BE2C (cell line): ENCODE results near the gene INPP4A.

Source experiments
- DNase-seq: peaks from one replicate; pipeline ENCODE4 v3.0.0-alpha.2; 2020
- H3K27me3 ChIP-seq: fragments of 250-450 bp; sonication (Bioruptor Pico); 2 replicates; pipeline ENCODE4 v1.5.1; 2020; ENCODE audit warnings: mild to moderate bottlenecking
- H3K36me3 ChIP-seq: fragments of 250-450 bp; sonication (Bioruptor Pico); 2 replicates; pipeline ENCODE4 v1.5.1; 2020; ENCODE audit warnings: mild to moderate bottlenecking
- H3K4me1 ChIP-seq: fragments of 250-450 bp; sonication (Bioruptor Pico); 2 replicates; pipeline ENCODE4 v1.5.1; 2020
- H3K4me3 ChIP-seq: 2 replicates; pipeline ENCODE4 v1.5.1; 2011; ENCODE audit warnings: low read depth, low read length
- H3K9me3 ChIP-seq: fragments of 250-450 bp; sonication (Bioruptor Pico); 2 replicates; pipeline ENCODE4 v1.5.1; 2020
- TF ChIP-seq, protein P1 (sequence below): IDR thresholded peaks from 2 replicates; pipeline ENCODE4 v1.5.1; 2012; ENCODE audit warnings: mild to moderate bottlenecking, low read depth, low read length

INPP4A gene

GRCh38 chr2:98482362-98482761, 37.7 kb downstream of the INPP4A start:
- Histone ChIP-seq H3K27me3 (no peaks in the 10 kb centered on the region), H3K4me3 (no peak overlapping the region), H3K9me3 (no peaks in the 10 kb centered on the region), H3K36me3 (no peaks in the 10 kb centered on the region), H3K4me1 (peaks cover 28% of the 10 kb centered on the region)
- DNase-seq, result no peak
- TF ChIP-seq, protein P1, sequence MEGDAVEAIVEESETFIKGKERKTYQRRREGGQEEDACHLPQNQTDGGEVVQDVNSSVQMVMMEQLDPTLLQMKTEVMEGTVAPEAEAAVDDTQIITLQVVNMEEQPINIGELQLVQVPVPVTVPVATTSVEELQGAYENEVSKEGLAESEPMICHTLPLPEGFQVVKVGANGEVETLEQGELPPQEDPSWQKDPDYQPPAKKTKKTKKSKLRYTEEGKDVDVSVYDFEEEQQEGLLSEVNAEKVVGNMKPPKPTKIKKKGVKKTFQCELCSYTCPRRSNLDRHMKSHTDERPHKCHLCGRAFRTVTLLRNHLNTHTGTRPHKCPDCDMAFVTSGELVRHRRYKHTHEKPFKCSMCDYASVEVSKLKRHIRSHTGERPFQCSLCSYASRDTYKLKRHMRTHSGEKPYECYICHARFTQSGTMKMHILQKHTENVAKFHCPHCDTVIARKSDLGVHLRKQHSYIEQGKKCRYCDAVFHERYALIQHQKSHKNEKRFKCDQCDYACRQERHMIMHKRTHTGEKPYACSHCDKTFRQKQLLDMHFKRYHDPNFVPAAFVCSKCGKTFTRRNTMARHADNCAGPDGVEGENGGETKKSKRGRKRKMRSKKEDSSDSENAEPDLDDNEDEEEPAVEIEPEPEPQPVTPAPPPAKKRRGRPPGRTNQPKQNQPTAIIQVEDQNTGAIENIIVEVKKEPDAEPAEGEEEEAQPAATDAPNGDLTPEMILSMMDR, result no peak

DNA sequence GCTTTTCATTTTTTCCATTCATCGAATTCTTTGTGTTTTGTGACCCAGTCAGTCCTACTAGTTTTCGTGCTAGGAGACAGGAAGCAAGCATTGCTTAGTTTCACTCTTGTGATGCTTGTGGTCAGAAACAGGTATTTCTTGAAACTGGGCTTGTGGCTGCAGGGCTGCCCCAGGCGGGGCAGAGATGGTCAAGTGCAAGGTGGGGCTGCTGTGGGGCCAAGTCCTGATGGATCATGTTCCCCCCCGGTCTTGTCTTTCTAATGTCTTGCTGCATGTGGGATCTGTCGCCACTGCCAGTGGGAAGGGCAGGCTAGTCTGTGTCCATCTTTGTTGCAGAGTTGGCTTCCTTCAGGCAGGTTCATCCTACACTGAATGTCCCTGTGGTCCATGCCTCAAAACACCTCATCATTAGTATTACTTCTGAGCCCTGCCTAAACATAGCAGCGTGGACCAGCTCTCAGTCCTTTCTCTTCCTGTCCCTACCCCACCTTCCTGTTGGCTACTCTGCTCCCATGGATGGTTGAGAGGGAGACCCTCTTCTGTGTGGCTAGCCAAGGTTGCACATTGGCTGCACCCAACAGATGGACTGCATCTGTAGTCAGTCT, 38.7 kb downstream of the INPP4A start:
- no peaks in the 10 kb centered on the region for H3K36me3 ChIP-seq
- H3K4me3 ChIP-seq, result no peak overlapping the region
- H3K27me3 ChIP-seq, result no peaks in the 10 kb centered on the region
- H3K4me1 ChIP-seq, result peaks cover 28% of the 10 kb centered on the region
- DNase-seq, result no peak
- no peaks in the 10 kb centered on the region for H3K9me3 ChIP-seq
- TF ChIP-seq, protein P1, result no peak

DNA sequence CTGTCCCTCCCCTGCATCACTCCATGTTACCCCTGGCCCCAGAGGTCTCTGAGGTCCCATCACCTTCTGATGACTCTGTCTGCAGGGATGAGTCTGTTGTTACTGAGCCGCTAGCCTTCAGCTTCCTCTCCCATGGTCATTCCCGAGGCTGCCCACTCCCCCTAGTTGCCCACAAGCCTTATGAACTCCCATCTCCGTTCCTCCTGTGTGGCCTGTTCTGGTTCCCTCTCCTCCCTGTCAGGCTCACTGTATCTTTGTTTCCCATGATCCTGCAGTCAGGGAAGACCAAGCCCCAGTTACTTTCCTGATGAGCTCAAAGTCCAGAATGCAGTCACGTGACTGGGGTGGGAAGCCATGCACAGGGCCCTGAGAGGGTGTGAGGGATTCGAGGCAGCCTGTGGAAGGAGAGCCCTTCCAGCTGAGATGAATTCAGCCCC, 39.5 kb downstream of the INPP4A start:
- no peak overlapping the region for H3K4me3 ChIP-seq
- H3K4me1 ChIP-seq, result peaks cover 20% of the 10 kb centered on the region
- no peak for DNase-seq
- H3K36me3 ChIP-seq, result no peaks in the 10 kb centered on the region
- H3K9me3 ChIP-seq, result no peaks in the 10 kb centered on the region
- TF ChIP-seq, protein P1, result no peak
- H3K27me3 ChIP-seq, result no peaks in the 10 kb centered on the region

GRCh38 chr2:98484652-98485452, 40.2 kb downstream of the INPP4A start:
- TF ChIP-seq, protein P1, result no peak
- Histone ChIP-seq H3K36me3 (no peaks in the 10 kb centered on the region), H3K27me3 (no peaks in the 10 kb centered on the region), H3K9me3 (no peaks in the 10 kb centered on the region), H3K4me3 (no peak overlapping the region), H3K4me1 (peaks cover 14% of the 10 kb centered on the region)
- no peak for DNase-seq

- DNase-seq, result no peak
- Histone ChIP-seq H3K4me1 (peaks cover 13% of the 10 kb centered on the region), H3K4me3 (no peak overlapping the region), H3K9me3 (no peaks in the 10 kb centered on the region), H3K36me3 (no peaks in the 10 kb centered on the region), H3K27me3 (no peaks in the 10 kb centered on the region)
- TF ChIP-seq, protein P1, result no peak
Measured at GRCh38 chr2:98485453-98485755, 40.7 kb downstream of the INPP4A start.

GRCh38 chr2:98486374-98486981, 41.8 kb downstream of the INPP4A start:
- Histone ChIP-seq H3K27me3 (no peaks in the 10 kb centered on the region), H3K4me3 (no peak overlapping the region), H3K36me3 (no peaks in the 10 kb centered on the region), H3K4me1 (peaks cover 2% of the 10 kb centered on the region; the same call in 1 of the 2 replicates), H3K9me3 (no peaks in the 10 kb centered on the region)
- TF ChIP-seq, protein P1, result no peak
- DNase-seq, result no peak
